Measurements from ENCODE around the gene METTL21A. TPM values are rescaled to one million over a fixed set of nuclear protein-coding genes. Genes with fewer than 3 reads are reported as not detected.

METTL21A gene
- total and polyA plus RNA-seq, 2 experiments from 2014 or later, result 86.0 to 118 TPM

DNA sequence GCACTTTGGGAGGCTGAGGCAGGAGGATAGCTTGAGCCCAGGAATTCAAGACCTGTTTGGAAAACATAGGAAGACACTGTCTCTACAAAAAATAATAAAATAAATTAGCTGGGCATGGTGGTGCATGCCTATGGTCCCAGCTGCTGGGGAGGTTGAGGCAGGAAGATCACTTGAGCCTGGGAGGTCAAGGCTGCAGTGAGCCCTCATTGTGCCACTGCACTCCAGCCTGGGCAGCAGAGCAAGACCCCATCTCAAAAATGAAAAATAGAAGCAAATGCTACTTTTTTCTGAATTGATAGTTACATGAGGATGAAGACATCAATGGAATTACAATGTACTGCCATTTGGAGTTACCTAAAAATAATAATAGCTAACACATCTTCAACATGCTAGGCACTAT is 31.9 kb downstream of the METTL21A start:
- ATAC-seq (no peak), DNase-seq (ENCODE audit: low spot score) (no peak)
- no peak overlapping the region for H3K27ac Mint-ChIP-seq
- Histone ChIP-seq H3K36me3 (ENCODE audit: insufficient read depth) (peaks cover 28% of the 10 kb centered on the region), H3K4me3 (no peak overlapping the region), H3K4me2 (no peak overlapping the region), H3K9me2 (ENCODE audit: insufficient read depth) (no peaks in the 10 kb centered on the region), H3K27me3 (ENCODE audit: insufficient read depth) (no peaks in the 10 kb centered on the region), H3K27ac (ENCODE audit: low read depth) (no peak overlapping the region), H3F3A (replicated peaks; ENCODE audit: low read depth) (no peaks in the 10 kb centered on the region; the same call in 1 of the 2 replicates), H2AFZ (no peak overlapping the region), H3K4me1 (ENCODE audit: insufficient read depth) (no peaks in the 10 kb centered on the region), H4K20me1 (replicated peaks; ENCODE audit: insufficient read depth) (peaks cover 6% of the 10 kb centered on the region; the same call in 1 of the 2 replicates), H3K79me2 (replicated peaks; ENCODE audit: insufficient read depth) (peaks cover 28% of the 10 kb centered on the region)
- TF ChIP-seq EZH2 (IDR thresholded peaks at IDR 0.05; ENCODE audit: low read depth, unreplicated experiment) (no peak), NANOG (IDR thresholded peaks at IDR 0.05; ENCODE audit: borderline replicate concordance) (no peak), CREB1 (CRISPR knock-in tag; IDR thresholded peaks at IDR 0.05; ENCODE audit: low read depth) (no peak), ZNF114 (CRISPR knock-in tag; IDR thresholded peaks at IDR 0.05) (no peak), ZNF331 (CRISPR knock-in tag; IDR thresholded peaks at IDR 0.05; ENCODE audit: low read depth) (no peak), ZNF462 (CRISPR knock-in tag; IDR thresholded peaks at IDR 0.05) (no peak), REST (IDR thresholded peaks at IDR 0.05; ENCODE audit: unreplicated experiment) (no peak), JUNB (IDR thresholded peaks at IDR 0.05; ENCODE audit: unreplicated experiment) (no peak), STAT1 (IDR thresholded peaks at IDR 0.05; ENCODE audit: unreplicated experiment) (no peak), EZH2phosphoT487 (IDR thresholded peaks at IDR 0.05; ENCODE audit: unreplicated experiment) (no peak), POLR2AphosphoS5 (IDR thresholded peaks at IDR 0.05; ENCODE audit: low read depth) (no peak), CTCF (conservative IDR thresholded peaks at IDR 0.05; ENCODE audit: low read depth in 2 of 2) (no peak)
- TF ChIP-seq, protein P1, sequence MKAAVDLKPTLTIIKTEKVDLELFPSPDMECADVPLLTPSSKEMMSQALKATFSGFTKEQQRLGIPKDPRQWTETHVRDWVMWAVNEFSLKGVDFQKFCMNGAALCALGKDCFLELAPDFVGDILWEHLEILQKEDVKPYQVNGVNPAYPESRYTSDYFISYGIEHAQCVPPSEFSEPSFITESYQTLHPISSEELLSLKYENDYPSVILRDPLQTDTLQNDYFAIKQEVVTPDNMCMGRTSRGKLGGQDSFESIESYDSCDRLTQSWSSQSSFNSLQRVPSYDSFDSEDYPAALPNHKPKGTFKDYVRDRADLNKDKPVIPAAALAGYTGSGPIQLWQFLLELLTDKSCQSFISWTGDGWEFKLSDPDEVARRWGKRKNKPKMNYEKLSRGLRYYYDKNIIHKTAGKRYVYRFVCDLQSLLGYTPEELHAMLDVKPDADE (IDR thresholded peaks at IDR 0.05), result no peak
- H3K36me3 Mint-ChIP-seq (ENCODE audit: low read depth), result peaks cover 72% of the 10 kb centered on the region
- H3K9me3 Mint-ChIP-seq, result no peaks in the 10 kb centered on the region
- no peak overlapping the region for H3K4me3 Mint-ChIP-seq
- peaks cover 2% of the 10 kb centered on the region for H3K27me3 Mint-ChIP-seq (ENCODE audit: insufficient read depth, low read depth, poor library complexity)
- H3K4me1 Mint-ChIP-seq, result no peaks in the 10 kb centered on the region
